Osteocyte (in vitro differentiated cells): ENCODE data around the gene PODXL. TPM values are rescaled to one million over a fixed set of nuclear protein-coding genes. Genes with fewer than 3 reads are reported as not detected.

Experiments
- DNase-seq: peaks from one replicate; pipeline ENCODE4 v3.0.0; 2021; ENCODE audit warnings: mixed read lengths; ENCODE audit not compliant: unreplicated experiment; ENCODE audit errors: extremely low spot score
- H3K27ac Mint-ChIP-seq: one replicate; pipeline ENCODE4 v1.8.0; 2021; ENCODE audit warnings: mild to moderate bottlenecking, mixed read lengths; ENCODE audit not compliant: unreplicated experiment
- H3K27me3 Mint-ChIP-seq: one replicate; pipeline ENCODE4 v1.8.0; 2021; ENCODE audit warnings: mixed read lengths; ENCODE audit not compliant: unreplicated experiment
- H3K36me3 Mint-ChIP-seq: one replicate; pipeline ENCODE4 v1.8.0; 2021; ENCODE audit warnings: mixed read lengths; ENCODE audit not compliant: unreplicated experiment
- H3K4me1 Mint-ChIP-seq: one replicate; pipeline ENCODE4 v1.8.0; 2021; ENCODE audit warnings: mixed read lengths; ENCODE audit not compliant: unreplicated experiment
- H3K4me3 Mint-ChIP-seq: one replicate; pipeline ENCODE4 v1.8.0; 2021; ENCODE audit warnings: mild to moderate bottlenecking, moderate library complexity, mixed read lengths; ENCODE audit not compliant: unreplicated experiment
- H3K9me3 Mint-ChIP-seq: one replicate; pipeline ENCODE4 v1.8.0; 2021; ENCODE audit warnings: mixed read lengths; ENCODE audit not compliant: unreplicated experiment
- total RNA-seq: library from RNA; stranded (reverse); gene quantifications from 2 replicates; pipeline ENCODE4 v1.2.1, GENCODE V29; 2021
- TF ChIP-seq, protein P1 (sequence below): fragments of 200-600 bp; sonication (generic); IDR thresholded peaks from 2 replicates; pipeline ENCODE4 v1.5.0; 2021; ENCODE audit warnings: antibody characterized with exemption, mild to moderate bottlenecking, moderate library complexity

PODXL gene
- total RNA-seq, 1 donor from 2014 or later: 21.2 TPM

DNA sequence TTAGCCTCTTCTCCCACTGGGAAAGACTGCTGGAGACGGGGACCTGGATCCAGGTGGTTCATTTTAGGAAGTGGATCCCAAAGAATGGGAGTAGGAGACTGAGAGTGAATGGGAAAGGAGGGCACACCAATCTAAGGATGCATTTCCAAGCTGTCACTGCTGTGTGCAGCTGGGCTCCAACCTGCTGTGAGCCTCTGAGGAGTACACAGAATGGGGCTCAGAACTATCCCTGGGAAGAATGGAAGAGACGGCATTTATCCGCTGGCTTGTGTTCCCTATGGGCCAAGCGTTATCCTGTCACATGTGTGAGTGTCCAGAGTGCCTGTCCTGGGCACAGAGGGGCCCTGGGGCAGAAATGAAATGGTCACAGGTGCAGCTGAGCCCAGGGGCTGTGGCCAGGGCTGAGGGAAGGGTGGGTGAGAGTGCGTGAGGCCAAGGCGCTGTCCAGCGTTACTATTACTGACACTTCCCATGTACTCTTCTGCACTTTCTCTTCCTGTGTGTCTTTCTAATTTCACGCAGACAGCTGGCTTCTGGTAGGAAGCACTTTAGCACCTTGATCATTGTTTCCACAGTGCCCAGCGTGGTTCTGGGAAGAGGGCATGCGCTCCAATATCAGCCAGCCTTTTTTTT lies 35.4 kb upstream of the PODXL start:
- Mint-ChIP-seq H3K27ac (no peak overlapping the region), H3K36me3 (no peaks in the 10 kb centered on the region), H3K4me1 (no peaks in the 10 kb centered on the region), H3K4me3 (no peak overlapping the region), H3K27me3 (peaks cover 7% of the 10 kb centered on the region), H3K9me3 (no peaks in the 10 kb centered on the region)
- TF ChIP-seq, protein P1, sequence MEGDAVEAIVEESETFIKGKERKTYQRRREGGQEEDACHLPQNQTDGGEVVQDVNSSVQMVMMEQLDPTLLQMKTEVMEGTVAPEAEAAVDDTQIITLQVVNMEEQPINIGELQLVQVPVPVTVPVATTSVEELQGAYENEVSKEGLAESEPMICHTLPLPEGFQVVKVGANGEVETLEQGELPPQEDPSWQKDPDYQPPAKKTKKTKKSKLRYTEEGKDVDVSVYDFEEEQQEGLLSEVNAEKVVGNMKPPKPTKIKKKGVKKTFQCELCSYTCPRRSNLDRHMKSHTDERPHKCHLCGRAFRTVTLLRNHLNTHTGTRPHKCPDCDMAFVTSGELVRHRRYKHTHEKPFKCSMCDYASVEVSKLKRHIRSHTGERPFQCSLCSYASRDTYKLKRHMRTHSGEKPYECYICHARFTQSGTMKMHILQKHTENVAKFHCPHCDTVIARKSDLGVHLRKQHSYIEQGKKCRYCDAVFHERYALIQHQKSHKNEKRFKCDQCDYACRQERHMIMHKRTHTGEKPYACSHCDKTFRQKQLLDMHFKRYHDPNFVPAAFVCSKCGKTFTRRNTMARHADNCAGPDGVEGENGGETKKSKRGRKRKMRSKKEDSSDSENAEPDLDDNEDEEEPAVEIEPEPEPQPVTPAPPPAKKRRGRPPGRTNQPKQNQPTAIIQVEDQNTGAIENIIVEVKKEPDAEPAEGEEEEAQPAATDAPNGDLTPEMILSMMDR: no peak
- no peak for DNase-seq

DNA sequence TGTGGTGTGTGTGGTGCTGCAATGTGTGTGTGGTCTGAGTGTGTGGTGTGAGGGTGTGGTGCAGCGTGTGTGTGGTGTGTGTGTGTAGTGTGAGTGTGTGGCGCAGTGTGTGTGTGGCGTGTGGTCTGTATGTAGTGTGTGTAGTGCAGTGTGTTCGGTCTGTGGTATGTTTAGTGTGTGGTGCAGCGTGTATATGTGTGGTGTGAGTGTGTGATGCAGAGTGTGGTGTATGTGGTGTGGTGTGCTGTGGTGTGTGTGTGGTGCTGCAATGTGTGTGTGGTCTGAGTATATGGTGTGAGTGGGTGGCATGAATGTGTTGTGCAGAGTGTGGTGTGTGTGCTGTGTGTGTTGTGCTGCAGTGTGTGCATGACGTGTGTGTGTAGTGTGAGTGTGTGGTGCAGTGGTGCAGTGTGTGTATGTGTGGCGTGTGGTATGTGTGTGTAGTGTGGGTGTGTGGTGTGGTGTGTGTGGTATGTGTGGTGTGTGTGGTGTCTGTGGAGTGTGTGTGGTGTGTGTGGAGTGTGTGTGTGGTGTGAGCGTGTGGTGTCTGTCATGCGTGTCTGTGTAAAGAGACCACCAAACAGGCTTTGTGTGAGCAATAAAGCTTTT lies 31.0 kb upstream of the PODXL start:
- no peak for DNase-seq
- peaks cover 3% of the 10 kb centered on the region for H3K4me1 Mint-ChIP-seq
- peaks cover 4% of the 10 kb centered on the region for H3K27me3 Mint-ChIP-seq
- H3K9me3 Mint-ChIP-seq: no peaks in the 10 kb centered on the region
- no peak overlapping the region for H3K27ac Mint-ChIP-seq
- TF ChIP-seq, protein P1: no peak
- no peak overlapping the region for H3K4me3 Mint-ChIP-seq
- H3K36me3 Mint-ChIP-seq: no peaks in the 10 kb centered on the region

DNA sequence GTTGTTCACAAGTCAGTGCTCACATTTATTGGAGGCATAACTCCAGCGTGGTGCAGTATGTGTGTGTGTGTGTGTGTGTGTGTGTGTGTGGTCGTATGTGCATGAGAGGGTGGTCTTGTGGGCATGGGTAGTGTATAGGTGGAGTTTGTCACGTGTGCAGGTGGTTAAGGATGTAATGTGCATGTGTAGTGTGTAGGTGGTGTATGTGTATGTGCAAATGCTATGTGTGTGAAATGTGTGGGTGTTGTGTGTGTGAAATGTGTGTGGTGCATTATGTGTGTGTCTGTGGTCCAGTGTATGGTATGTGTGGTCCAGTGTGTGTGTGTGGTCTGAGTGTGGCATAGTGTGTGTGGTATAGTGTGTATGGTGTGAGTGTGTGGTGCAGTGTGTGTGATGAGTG lies 30.3 kb upstream of the PODXL start:
- no peaks in the 10 kb centered on the region for H3K9me3 Mint-ChIP-seq
- DNase-seq: no peak
- no peak overlapping the region for H3K4me3 Mint-ChIP-seq
- TF ChIP-seq, protein P1: no peak
- H3K4me1 Mint-ChIP-seq: peaks cover 6% of the 10 kb centered on the region
- no peak overlapping the region for H3K27ac Mint-ChIP-seq
- peaks cover 4% of the 10 kb centered on the region for H3K27me3 Mint-ChIP-seq
- H3K36me3 Mint-ChIP-seq: no peaks in the 10 kb centered on the region

DNA sequence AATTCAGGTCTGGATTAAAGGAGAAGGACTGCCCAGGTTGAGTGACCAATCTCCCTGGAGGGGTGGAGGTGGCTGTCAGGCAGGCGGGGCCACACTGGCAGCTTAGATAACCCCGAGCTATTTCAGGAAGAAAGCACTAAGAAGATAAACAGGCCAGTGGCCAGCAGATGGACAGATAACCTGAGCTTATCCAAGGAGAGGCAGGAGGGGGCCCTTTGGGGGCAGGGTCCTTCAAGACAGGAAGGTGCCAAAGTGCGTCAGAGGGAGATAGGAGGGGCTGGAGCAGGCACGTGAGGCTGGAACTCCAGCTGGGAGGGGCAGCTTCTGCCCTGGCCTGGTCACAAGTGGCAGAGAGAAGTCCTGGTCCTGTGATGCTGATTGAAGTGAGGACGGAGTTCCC lies 29.8 kb upstream of the PODXL start:
- Mint-ChIP-seq H3K4me3 (no peak overlapping the region), H3K4me1 (peaks cover 11% of the 10 kb centered on the region), H3K9me3 (no peaks in the 10 kb centered on the region), H3K27me3 (no peaks in the 10 kb centered on the region), H3K27ac (no peak overlapping the region), H3K36me3 (no peaks in the 10 kb centered on the region)
- DNase-seq: no peak
- TF ChIP-seq, protein P1: no peak

DNA sequence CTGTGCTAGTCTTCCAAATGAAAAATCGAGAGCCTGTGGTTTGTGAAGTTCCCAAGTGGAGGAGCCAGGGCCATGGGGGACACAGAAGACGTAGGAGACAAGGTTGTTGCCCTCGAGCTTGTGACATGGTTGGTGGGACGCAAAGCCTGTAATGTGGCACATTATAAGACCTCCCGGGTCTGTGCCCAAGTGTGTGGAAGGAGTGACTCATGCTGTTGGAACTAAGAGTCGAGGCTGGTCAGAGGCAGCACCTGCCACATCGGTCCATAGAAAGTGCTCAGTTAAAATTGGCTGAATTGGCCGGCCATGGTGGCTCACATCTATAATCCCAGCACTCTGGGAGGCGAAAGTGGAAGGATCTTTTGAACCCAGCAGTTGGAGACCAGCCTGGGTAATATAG lies 27.0 kb upstream of the PODXL start:
- no peaks in the 10 kb centered on the region for H3K27me3 Mint-ChIP-seq
- no peaks in the 10 kb centered on the region for H3K36me3 Mint-ChIP-seq
- TF ChIP-seq, protein P1: no peak
- no peaks in the 10 kb centered on the region for H3K9me3 Mint-ChIP-seq
- no peak overlapping the region for H3K4me3 Mint-ChIP-seq
- peak overlapping the region; percentile 34 for H3K27ac Mint-ChIP-seq
- peaks cover 15% of the 10 kb centered on the region for H3K4me1 Mint-ChIP-seq
- DNase-seq: no peak
